A673 (cell line): ENCODE data around the gene SP2.

Experiments used
- EZH2 ChIP-seq: fragments of 200-600 bp; sonication (generic); IDR thresholded peaks from 2 replicates; pipeline ENCODE4 v1.6.1; 2017; ENCODE audit warnings: borderline replicate concordance, low read depth, mild to moderate bottlenecking, mixed read lengths, antibody characterized with exemption, low read length; ENCODE audit not compliant: poor library complexity, severe bottlenecking
- TF ChIP-seq, protein P1 (sequence below): fragments of 300-800, 200-600 bp; sonication (generic); conservative IDR thresholded peaks from 2 replicates; pipeline ENCODE4 v1.5.1; 2017; ENCODE audit warnings: low read depth, mild to moderate bottlenecking, antibody characterized with exemption, low read length, moderate library complexity, mixed read lengths

GRCh38 chr17:47918006-47918405 lies 22.0 kb downstream of the SP2 start:
- TF ChIP-seq, protein P1, sequence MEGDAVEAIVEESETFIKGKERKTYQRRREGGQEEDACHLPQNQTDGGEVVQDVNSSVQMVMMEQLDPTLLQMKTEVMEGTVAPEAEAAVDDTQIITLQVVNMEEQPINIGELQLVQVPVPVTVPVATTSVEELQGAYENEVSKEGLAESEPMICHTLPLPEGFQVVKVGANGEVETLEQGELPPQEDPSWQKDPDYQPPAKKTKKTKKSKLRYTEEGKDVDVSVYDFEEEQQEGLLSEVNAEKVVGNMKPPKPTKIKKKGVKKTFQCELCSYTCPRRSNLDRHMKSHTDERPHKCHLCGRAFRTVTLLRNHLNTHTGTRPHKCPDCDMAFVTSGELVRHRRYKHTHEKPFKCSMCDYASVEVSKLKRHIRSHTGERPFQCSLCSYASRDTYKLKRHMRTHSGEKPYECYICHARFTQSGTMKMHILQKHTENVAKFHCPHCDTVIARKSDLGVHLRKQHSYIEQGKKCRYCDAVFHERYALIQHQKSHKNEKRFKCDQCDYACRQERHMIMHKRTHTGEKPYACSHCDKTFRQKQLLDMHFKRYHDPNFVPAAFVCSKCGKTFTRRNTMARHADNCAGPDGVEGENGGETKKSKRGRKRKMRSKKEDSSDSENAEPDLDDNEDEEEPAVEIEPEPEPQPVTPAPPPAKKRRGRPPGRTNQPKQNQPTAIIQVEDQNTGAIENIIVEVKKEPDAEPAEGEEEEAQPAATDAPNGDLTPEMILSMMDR: no peak
- no peak for TF ChIP-seq EZH2
